MV-4-11 (cell line): ENCODE measurements around the gene G2E3.
"Not testable (repeated sequence)": the region's sequence is repeated elsewhere in the genome, so short reads cannot be mapped to it uniquely, and the experiment has no call there.

ENCODE experiments used
- DNase-seq: peaks from one replicate; lab custom pipeline; 2025; lab: John Stamatoyannopoulos, UW

G2E3 gene

DNA sequence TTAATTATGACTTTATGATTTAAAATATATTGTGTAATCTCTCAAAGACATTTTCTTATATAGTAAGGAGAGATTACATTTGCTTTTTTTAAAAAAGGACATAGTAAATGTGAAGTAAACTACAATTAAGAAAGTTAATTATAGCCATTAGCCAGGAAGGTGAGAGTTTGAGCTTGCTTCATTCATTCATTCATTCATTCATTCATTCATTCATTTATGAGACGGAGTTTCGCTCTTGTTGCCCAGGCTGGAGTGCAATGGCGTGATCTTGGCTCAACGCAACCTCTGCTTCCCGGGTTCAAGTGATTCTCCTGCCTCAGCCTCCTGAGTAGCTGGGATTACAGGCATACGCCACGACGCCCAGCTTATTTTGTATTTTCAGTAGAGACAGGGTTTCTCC, 45.7 kb downstream of the G2E3 start:
- DNase-seq: not testable (repeated sequence)

GRCh38 chr14:30607156-30607780, 48.3 kb downstream of the G2E3 start:
- DNase-seq: peak; percentile 46

DNA sequence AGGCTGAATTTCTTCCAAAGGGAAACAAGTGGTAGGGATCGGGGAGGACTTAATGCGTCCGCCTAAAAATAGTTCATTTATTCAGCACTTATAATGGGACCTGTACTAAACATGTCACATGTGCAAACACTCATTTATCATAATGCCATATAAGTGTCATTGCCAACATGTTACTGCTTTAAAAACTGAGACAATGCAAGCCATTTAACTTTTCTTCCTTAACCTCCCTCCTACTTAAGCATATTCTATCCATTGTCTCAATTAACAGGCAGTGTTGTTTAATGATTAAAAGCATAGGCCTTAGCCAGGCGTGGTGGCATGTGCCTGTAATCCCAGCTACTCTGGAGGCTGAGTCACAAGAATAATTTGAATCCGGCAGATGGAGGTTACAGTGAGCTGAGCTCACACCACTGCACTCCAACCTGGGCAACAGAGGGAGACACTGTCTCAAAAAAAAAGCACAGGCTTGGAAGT, 49.6 kb downstream of the G2E3 start:
- DNase-seq: no peak

GRCh38 chr14:30610787-30611343, 51.9 kb downstream of the G2E3 start:
- peak; percentile 93 for DNase-seq

DNA sequence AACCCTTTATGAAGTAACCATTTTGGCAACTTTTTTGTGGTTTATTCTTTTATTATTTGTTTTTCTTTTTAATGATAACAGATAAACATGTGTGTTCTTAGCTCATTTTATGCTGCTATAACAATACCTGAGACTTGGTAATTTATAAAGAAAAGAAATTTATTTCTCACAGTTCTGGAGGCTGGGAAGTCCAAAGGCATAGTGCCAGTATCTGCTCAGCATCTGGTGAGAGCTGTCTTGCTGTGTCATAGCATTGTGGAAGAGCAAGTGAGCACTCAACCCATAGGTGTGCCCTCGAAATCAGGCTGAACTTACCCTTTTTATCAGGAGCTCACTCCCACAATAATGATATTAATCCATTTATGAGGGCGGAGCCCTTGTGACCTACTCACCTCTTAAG, 55.2 kb downstream of the G2E3 start:
- no peak for DNase-seq

DNA sequence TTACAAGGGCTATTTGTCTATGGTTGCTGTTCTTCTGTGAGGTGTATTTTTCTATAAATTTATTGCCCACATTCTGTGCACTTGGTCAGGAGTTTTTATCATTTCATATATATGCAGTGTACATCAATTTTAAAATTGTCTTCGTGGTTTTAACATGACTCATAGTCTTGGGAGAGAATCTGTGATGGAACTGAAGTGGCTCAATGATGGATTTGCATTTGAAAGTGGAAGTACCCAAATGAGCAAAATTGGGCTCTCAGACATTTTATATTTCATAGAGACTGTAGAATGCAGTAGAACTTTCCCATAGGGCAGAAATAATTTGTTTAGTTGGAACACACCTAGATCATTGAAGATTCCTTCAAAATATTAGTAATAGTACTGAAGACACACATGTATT, 61.2 kb downstream of the G2E3 start:
- DNase-seq: peak; percentile 76

- peak; percentile 36 for DNase-seq
Observed at GRCh38 chr14:30621354-30621939, 62.5 kb downstream of the G2E3 start.

GRCh38 chr14:30621940-30622830, 63.2 kb downstream of the G2E3 start, which contains the start of gene SCFD1:
TSS of gene SCFD1 (plus strand) at chr14:30622319. CDS start at chr14:30622339, 20 bp downstream.
- peak; percentile 88 for DNase-seq

GRCh38 chr14:30623412-30624131, 64.6 kb downstream of the G2E3 start:
- DNase-seq: no peak

DNA sequence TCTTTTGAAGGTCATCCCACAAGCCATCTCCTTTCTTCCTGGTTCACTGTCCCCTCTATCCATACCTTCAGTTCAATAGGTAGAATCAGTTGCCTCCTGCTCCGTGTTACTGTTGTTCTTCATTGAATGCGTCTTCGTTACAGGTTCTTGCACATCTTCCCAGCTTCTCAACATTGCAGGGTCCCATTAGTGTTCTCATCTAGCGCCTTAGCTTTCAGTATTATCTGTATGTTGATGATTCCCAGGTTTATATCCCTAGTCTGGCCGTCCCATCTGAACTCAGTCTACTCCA, 65.1 kb downstream of the G2E3 start:
- no peak for DNase-seq

- no peak for DNase-seq
Observed at GRCh38 chr14:30625533-30625932, 66.6 kb downstream of the G2E3 start.

GRCh38 chr14:30629432-30629831, 70.5 kb downstream of the G2E3 start:
- DNase-seq: not testable (repeated sequence)

DNA sequence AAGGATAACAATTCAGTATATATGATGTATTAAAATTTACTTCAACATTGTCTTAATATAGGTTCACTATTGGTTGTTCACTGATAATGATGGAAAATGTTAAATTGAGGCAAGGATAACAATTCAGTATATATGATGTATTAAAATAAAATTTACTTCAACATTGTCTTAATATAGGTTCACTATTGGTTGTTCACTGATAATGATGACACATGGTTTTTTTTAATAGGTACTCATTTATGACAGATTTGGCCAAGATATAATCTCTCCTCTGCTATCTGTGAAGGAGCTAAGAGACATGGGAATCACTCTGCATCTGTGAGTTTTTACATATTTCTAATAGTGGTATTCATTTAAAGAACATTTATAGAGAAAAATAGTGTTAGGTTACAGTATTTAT, 71.3 kb downstream of the G2E3 start:
- DNase-seq: no peak

DNA sequence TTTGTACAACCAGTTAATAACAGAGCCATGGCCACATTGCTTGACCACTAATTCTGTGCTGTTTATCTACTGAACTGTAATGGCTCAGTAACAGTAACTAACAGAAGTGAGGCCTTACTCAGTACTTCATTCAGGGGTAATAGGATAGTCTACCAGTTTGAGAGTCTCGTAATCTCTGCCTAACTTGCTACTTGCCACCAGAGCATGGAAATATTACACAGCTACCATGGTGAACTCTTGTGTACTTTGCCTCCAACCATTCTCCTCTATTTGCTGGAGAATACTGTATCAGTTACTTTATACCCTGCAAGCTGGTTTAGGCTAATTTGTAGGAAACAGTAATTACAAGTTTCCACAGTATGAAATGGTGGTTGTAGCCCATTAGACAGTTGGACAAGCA, 73.8 kb downstream of the G2E3 start:
- DNase-seq: no peak

- DNase-seq: no peak
Observed at GRCh38 chr14:30638926-30639325, 80.0 kb downstream of the G2E3 start.

- DNase-seq: no peak
Observed at GRCh38 chr14:30641207-30641606, 82.2 kb downstream of the G2E3 start.

DNA sequence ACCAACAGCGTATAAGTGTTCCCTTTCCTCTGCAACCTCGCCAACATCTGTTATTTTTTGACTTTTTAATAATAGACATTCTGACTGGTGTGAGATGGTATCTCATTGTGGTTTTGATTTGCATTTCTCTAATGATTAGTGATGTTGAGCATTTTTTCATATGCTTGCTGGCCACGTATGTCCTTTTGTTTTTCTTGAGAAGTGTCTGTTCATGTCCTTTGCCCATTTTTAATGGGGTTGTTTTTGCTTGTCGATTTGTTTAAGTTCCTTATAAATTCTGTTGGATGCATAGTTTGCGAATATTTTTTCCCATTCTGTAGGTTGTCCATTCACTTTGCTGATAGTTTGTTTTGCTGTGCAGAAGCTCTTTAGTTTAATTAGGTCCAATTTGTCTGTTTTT, 85.5 kb downstream of the G2E3 start:
- not testable (repeated sequence) for DNase-seq

DNA sequence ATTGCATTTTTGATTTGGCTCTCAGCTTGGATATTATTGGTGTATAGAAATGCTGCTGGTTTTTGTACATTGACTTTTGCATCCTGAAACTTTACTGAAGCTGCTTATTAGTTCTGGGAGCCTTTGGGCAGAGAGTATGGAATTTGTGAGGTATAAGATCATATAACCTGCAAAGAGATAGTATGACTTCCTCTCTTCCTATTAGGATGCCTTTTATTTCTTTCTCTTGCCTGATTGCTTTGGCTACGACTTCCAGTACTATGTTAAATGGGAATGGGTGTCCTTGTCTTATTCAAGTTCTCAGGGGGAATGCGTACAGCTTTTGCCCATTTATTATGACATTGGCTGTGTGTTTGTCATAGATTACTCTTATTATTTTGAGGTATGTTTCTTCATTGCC, 86.6 kb downstream of the G2E3 start:
- DNase-seq: no peak

- no peak for DNase-seq
Observed at GRCh38 chr14:30648471-30648870, 89.5 kb downstream of the G2E3 start.

DNA sequence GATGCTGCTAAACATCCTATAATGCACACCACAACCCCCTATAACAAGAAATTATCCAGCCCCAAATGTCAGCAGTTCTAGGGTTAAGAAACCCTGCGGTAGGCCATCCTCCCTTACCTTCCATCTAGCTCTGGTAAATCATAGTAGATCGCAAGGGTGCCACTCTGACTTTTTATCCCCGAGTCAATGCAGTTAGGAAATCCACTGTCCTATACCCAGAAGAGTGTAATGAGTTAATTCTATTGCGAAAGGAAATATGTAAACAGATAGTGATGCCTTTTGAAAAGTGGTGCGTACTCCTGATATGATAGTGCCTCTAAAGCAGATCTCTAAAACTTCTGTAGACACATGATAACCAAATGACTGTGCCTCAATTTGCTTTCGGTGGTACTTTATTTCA, 93.0 kb downstream of the G2E3 start:
- no peak for DNase-seq

- no peak for DNase-seq
Observed at GRCh38 chr14:30655124-30655523, 96.2 kb downstream of the G2E3 start.

- DNase-seq: no peak
Observed at GRCh38 chr14:30655658-30656057, 96.7 kb downstream of the G2E3 start.
